ENCODE results near the gene CSF1.
"Not testable (repeated sequence)": the region's sequence is repeated elsewhere in the genome, so short reads cannot be mapped to it uniquely, and the experiment has no call there.

The CSF1 gene

GRCh38 chr1:109917768-109918606 is 7.3 kb downstream of the CSF1 start:
- TF ChIP-seq CTCF (IDR thresholded peaks at IDR 0.05; ENCODE audit: low read depth, low read length) = no peak

DNA sequence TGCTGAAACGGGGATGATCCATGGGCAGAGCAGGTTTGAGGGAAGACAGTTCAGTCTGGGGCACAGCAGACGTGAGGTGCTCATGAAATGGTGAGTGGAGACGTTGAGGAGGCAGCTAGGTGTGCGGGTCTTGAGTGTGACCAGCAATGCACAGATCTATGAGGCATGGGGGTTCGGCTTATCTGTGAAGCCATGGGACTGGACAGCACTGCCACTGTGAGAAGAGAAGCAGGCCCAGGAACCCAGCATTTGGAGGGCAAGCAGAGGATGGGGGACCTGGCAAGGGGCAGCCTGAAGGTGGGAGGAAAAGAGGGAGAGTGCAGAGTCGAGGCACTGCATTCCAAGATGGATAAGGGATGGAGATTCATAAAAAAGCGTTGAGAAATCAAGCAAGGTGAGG is 8.0 kb downstream of the CSF1 start:
- no peak for DNase-seq (ENCODE audit: extremely low read depth, low read depth)
- no peak for TF ChIP-seq CTCF (IDR thresholded peaks at IDR 0.05; ENCODE audit: low read depth, low read length)

More at GRCh38 chr1:109917768-109918606, 7.3 kb downstream of the CSF1 start:
- DNase-seq (ENCODE audit: extremely low read depth, low read depth) = no peak

- TF ChIP-seq CTCF (IDR thresholded peaks at IDR 0.05; ENCODE audit: low read depth, low read length) = no peak
Observed at GRCh38 chr1:109919303-109919702, 8.7 kb downstream of the CSF1 start.

GRCh38 chr1:109920391-109920790 is 9.7 kb downstream of the CSF1 start:
- not testable (repeated sequence) for DNase-seq (ENCODE audit: extremely low read depth, low read depth)

More at GRCh38 chr1:109919303-109919702, 8.7 kb downstream of the CSF1 start:
- no peak for DNase-seq (ENCODE audit: extremely low read depth, low read depth)

GRCh38 chr1:109922326-109922725 is 11.7 kb downstream of the CSF1 start:
- DNase-seq (ENCODE audit: extremely low read depth, low read depth) = no peak
- no peak for TF ChIP-seq CTCF (IDR thresholded peaks at IDR 0.05; ENCODE audit: low read depth, low read length)

GRCh38 chr1:109923131-109923945 is 12.7 kb downstream of the CSF1 start:
- DNase-seq (ENCODE audit: extremely low read depth, low read depth) = no peak
- peak; percentile 33 for TF ChIP-seq CTCF (IDR thresholded peaks at IDR 0.05; ENCODE audit: low read depth, low read length)

GRCh38 chr1:109923946-109924275 is 13.3 kb downstream of the CSF1 start:
- DNase-seq (ENCODE audit: extremely low read depth, low read depth) = no peak

More at GRCh38 chr1:109923946-109924275, 13.3 kb downstream of the CSF1 start:
- no peak for TF ChIP-seq CTCF (IDR thresholded peaks at IDR 0.05; ENCODE audit: low read depth, low read length)

Data from AG09319 (cell line).